RPMI8226 (cell line): ENCODE measurements around the gene SH3PXD2A.
"Not testable (repeated sequence)": the region's sequence is repeated elsewhere in the genome, so short reads cannot be mapped to it uniquely, and the experiment has no call there.

Source experiments
- DNase-seq: peaks from one replicate; pipeline ENCODE4 v3.0.0-alpha.2; 2015

SH3PXD2A gene

GRCh38 chr10:103636492-103636891 lies 218.9 kb downstream of the SH3PXD2A start:
- no peak for DNase-seq

GRCh38 chr10:103635580-103635979 lies 219.8 kb downstream of the SH3PXD2A start:
- no peak for DNase-seq

DNA sequence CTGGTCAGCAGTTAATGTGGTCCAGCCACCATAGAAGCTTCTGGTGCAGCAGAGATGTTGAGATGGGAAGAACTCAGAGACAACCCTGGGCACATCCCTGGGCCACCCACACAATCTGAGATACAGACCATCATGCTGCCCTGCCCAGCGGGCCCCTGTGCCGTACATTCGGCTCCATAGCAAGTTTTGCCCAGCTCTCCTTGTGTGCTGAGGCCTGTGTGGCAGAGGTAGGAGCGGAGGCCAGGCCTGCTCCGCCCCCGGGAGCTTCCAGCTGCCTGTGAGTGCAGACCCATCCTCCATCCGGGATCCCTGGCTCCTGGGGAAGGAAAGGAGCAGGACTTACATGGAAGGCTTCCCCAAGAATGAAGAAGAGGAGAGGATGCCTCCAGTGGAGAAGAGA lies 221.5 kb downstream of the SH3PXD2A start:
- no peak for DNase-seq

DNA sequence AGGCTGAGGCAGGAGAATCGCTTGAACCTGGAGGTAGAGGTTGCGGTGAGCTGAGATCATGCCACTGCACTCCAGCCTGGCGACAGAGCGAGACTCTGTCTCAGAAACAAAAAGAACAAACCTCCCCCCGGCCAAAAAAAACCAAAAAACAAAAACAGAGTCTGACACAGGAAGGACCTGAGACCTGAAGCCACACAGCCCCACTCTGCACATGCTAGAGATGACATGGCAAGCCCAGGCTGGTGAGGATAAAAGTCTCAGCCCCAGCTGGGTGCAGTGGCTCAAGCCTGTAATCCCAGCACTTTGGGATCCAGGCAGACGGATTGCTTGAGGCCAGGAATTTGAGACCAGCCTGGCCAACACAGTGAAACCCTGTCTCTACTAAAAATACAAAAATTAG lies 222.5 kb downstream of the SH3PXD2A start:
- DNase-seq = not testable (repeated sequence)

GRCh38 chr10:103632247-103632642 lies 223.1 kb downstream of the SH3PXD2A start:
- no peak for DNase-seq

DNA sequence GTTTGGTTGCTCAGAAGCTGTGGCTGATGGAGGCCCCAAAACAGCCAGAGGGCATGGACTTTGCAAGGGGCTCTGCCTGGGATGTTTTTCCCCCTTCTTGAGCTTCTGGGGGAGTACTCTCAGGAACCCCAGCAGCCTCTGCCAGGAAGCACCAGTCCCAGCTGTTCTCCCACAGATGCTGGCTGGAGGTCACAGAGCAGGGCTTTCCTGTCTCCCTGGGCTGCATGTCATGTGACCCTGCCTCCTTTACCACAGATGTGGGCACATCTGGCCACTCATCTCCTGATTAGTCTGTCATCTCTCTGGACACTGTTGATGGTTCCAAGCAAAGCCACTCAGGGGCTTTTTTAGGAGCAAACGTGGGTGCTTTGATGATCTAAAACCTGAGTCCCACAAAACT lies 225.2 kb downstream of the SH3PXD2A start:
- no peak for DNase-seq

DNA sequence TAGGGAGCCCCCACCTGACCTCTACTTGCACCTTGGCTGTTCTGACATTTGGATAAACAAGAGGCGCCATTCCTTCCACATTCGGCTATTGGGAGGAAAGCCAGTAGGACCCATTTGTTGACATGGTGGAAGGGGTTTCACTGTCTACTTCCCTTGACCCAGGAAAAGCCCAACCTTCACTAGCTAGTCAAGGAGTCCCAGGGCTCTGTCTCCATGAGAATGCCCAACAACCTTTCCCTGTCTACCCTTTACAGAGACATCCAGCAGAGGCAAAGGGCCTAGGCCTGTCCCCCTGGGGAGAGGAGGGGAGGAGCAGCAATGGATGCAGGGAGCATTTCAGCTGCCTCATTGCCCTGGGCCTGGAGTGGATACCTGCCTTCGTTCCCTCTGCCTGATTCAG lies 225.8 kb downstream of the SH3PXD2A start:
- DNase-seq = no peak

DNA sequence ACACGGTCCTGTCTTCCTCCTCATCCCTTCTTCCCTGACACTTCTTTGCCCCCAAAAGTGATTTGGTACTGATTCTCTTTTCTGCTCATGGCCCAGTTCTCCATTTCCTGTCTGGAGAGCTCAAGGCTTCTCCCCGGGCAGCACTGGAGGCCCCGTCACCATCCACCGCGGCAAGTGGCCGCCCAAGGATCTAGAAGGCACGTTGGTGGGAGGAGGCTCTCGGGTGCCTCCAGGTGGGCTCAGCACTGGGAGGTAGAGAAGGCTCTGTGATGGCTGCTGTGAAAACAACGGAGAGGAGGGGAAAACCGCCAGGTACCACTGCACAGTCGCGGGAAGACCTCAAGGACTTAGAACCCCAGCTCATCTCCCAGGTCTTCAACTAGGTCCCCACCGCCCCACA lies 227.5 kb downstream of the SH3PXD2A start:
- no peak for DNase-seq

- DNase-seq = no peak
These were observed 228.1 kb downstream of the SH3PXD2A start for GRCh38 chr10:103627111-103627892.

DNA sequence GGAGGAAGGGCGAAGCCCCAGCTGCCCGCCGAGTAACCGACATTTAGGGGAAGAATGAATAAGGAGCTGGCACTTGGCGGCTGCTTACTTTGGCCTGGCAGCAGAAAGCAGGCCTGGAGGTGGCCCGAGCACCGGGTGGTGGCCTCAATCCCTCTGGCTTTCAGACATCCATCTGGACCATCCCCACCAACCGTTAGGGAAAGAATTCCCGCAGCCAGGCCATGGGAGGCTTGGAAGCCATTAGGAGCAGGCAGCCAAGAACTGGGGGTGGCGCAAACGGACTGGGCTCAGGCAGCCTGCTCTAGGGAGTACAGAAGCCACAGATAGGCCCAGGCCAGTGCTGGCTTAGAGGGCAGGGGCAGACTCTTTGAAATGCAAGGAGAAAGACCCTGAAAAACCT lies 229.2 kb downstream of the SH3PXD2A start:
- DNase-seq = no peak

GRCh38 chr10:103622935-103623574 lies 232.3 kb downstream of the SH3PXD2A start:
- no peak for DNase-seq

GRCh38 chr10:103622286-103622685 lies 233.1 kb downstream of the SH3PXD2A start:
- no peak for DNase-seq

GRCh38 chr10:103621783-103622125 lies 233.6 kb downstream of the SH3PXD2A start:
- no peak for DNase-seq

- DNase-seq = no peak
These were observed 234.2 kb downstream of the SH3PXD2A start for GRCh38 chr10:103620891-103621782.

- DNase-seq = no peak
These were observed 235.0 kb downstream of the SH3PXD2A start for GRCh38 chr10:103620352-103620740.

DNA sequence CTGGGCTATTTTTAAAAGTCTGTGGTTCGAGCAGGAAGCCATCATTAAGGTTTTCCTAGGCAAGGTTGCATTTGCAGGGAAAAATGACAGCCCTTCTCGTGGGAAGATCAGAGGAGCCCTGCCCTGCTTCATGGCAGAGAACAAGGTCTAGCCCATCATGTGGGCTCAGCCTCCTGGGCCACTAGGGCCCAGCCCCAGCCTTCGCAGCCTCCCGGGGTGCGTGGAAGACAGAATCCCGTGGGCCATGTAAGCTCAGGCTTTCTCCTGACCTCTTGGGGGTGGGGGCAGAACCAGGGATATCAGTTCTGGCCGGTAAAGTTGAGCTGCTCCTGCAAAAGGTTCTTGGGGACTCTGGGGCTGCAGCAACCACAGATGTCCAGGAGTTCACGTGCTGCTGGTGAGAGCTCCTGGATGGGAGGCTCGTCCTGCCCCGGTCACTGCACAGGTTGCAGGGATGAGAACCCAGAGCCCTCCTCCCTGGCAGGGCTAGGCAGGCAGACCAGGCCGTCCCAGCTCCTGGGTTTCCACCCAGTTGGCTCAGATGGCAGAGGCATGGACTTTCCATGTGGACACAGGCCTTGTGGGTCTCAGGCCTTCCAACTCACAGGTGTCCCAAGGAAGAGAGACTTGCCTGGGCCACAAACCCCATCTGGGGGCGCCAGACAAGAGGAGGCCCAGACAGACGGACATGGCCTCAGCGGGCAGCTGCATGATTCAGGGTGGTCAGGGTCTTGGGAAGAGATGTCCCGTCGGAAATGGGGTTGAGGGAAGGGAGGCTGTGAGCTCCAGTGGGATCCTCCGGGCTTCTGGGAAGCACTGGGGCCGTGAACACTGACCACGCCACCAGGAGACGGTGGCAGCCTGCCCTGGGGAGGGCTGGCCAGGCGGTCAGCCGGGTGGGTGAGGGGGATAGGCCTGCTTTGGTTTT lies 235.7 kb downstream of the SH3PXD2A start:
- DNase-seq = no peak

DNA sequence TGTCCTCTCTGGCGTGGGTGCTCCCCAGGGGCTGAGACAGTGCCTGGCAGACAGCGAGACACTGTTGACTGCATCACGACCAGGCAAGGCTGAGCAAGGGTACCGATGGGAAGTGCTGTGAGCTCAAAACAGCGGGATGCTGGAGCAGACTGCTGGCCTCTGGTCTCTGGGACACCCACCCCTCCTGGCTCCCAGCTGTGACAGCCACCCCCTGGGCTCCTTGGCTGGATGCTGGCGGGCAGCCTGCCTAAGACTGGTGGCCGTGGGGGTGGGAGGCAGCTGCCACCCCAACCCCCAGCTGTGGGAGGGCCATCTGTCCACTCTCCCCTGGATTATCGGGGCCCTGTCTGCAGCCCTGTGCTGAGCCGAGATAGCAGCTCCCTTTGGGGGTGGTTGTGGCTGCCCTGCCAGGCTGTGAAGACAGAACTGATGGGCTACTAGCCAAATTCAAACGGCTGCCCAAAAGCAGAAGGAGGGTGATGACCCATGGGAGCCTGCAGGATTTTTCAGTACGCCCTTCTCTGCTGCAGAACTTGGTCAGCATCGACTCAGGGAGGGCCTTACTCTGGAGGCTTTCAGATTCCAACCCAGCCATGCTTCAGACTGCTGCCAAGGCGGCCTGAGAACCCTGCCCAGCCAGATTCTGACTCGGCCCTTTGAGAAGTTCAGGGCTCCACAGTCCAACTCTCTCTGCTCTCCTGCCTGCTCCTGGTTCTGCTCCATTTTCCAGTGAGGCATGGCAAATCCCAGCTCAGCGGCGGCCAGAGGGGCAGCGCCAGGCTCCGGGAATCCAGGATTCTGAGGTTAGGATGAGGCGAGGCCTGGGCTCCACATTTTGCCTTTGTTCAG lies 236.6 kb downstream of the SH3PXD2A start:
- no peak for DNase-seq

DNA sequence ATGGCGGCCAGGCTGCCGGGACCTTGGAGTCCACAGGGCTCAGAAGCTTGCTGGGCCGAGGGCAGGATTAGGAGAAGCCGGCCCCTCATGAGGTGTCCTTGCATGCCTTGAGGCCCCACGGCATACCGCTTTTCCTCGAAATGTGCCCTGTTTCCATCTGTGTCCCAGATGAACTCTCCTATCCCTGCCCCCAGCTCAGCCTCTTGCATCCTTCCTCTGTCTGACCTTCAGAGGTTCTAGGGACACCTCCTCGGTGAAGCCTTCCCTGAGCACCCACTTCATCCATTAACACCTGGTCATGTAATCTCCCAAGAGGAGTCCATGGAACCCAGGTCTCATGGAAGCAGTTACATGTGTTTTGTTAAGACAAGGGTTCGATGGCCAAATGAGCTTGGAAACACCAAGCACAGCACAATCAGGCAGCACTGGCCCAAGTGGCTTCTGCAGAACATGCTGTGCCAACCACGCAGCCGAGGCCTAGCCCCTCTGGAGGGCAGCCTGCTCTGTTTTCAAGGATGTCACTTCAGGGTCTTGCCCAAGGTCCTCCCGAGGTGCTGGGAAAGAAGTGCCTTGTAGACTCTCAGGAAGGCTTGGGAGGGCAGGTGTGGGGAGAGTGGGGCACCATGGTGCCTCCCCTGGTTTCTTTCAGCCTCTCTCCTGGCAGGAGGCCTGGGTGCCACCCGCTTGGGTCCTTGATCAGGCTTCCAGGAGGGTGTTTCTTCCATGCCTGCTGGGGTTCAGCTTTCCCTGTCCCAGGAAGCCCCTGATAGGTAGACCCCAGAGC lies 237.6 kb downstream of the SH3PXD2A start:
- no peak for DNase-seq

- DNase-seq = no peak
These were observed 238.4 kb downstream of the SH3PXD2A start for GRCh38 chr10:103616705-103617601.
